Progenitor cell of endocrine pancreas (in vitro differentiated cells): ENCODE data around the gene SUPT3H. TPM values are rescaled to one million over a fixed set of nuclear protein-coding genes. Genes with fewer than 3 reads are reported as not detected.

Experiments
- DNase-seq: peaks from one replicate; pipeline ENCODE4 v3.0.0; 2021; ENCODE audit warnings: low spot score; ENCODE audit not compliant: unreplicated experiment
- H3K27ac Mint-ChIP-seq: 2 replicates; pipeline ENCODE4 v1.8.0; 2021; ENCODE audit warnings: mild to moderate bottlenecking, moderate library complexity, mixed read lengths
- H3K27me3 Mint-ChIP-seq: 2 replicates; pipeline ENCODE4 v1.8.0; 2021; ENCODE audit warnings: mixed read lengths
- H3K36me3 Mint-ChIP-seq: 2 replicates; pipeline ENCODE4 v1.8.0; 2022; ENCODE audit warnings: mixed read lengths; ENCODE audit not compliant: insufficient read depth
- H3K4me1 Mint-ChIP-seq: 2 replicates; pipeline ENCODE4 v1.8.0; 2021; ENCODE audit warnings: low read depth, mixed read lengths
- H3K4me3 Mint-ChIP-seq: 2 replicates; pipeline ENCODE4 v1.8.0; 2021; ENCODE audit warnings: low read depth, mild to moderate bottlenecking, moderate library complexity, mixed read lengths
- H3K9me3 Mint-ChIP-seq: 2 replicates; pipeline ENCODE4 v1.8.0; 2021; ENCODE audit warnings: low read depth, mixed read lengths
- CTCF ChIP-seq: fragments of 200-600 bp; sonication (generic); IDR thresholded peaks from one replicate; pipeline ENCODE4 v1.5.0; 2021; ENCODE audit warnings: antibody characterized with exemption, mild to moderate bottlenecking; ENCODE audit not compliant: unreplicated experiment
- total RNA-seq: library from RNA; stranded (reverse); gene quantifications from 2 replicates; pipeline ENCODE4 v1.2.1, GENCODE V29; 2021

The SUPT3H gene
- total RNA-seq, 1 donor from 2014 or later = 40.5 TPM

DNA sequence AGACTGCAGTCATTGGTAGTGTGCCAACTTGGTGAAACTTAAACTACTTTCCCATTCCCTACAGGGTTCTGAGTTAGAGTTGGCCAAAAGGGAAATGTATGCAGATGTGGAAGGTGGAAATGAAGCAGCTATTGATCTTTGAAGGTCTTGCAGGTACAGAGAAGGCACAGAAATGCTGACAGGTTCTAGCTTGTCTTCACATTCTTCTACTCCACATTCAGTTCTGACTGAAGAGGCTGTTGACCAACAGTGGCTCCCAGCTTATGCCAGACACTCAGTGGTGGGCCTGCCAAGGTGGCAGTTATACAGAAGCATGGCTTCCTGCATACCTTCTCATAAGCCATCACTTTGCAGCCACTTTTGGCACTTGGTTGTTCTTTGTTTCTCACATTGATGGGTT lies 566.3 kb downstream of the SUPT3H start:
- Mint-ChIP-seq H3K36me3 (peaks cover under 1% of the 10 kb centered on the region), H3K9me3 (peaks cover 1% of the 10 kb centered on the region), H3K27me3 (no peaks in the 10 kb centered on the region), H3K4me3 (no peak overlapping the region), H3K4me1 (peaks cover 6% of the 10 kb centered on the region), H3K27ac (no peak overlapping the region)
- no peak for TF ChIP-seq CTCF
- no peak for DNase-seq

DNA sequence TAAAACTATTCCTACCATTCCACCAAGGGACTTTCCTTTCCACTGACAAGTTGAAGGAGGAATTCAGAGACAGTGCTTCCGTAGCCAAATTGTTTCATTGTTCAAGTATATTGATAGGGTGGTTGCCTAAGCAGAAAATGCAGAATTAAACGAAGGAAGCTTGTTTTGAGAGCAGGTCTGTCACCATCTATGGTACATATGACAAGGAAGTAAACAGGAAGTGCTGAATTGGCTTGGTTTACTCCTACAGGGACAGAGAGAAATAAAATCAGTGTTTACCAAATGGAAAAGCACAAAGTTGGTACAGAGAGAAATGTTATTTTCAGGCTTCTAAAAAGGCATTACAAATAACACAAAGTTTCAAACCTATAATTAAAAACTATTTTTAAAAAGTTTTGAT lies 568.5 kb downstream of the SUPT3H start:
- no peaks in the 10 kb centered on the region for H3K27me3 Mint-ChIP-seq
- H3K27ac Mint-ChIP-seq = no peak overlapping the region
- no peaks in the 10 kb centered on the region for H3K9me3 Mint-ChIP-seq
- DNase-seq = no peak
- H3K4me1 Mint-ChIP-seq = peaks cover 10% of the 10 kb centered on the region
- H3K4me3 Mint-ChIP-seq = no peak overlapping the region
- no peak for TF ChIP-seq CTCF
- H3K36me3 Mint-ChIP-seq = no peaks in the 10 kb centered on the region

DNA sequence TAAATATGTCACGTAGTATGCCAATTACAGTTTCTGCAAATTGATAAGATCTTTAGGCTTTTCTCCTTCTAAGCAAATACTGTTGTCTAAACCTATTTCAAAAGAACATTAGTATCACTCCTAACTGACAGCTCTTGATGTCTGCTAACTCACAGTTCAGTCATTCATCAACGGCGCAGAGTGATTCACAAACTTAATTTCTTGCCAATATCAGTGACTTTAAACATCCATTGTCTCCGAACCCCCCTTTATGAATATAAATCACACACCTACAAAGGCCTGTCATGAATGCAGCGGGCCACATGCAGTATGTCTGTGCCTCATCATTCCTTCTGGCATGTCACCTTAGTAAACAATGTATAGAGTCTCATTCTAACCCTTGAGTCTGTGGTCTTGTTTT lies 569.6 kb downstream of the SUPT3H start:
- Mint-ChIP-seq H3K4me3 (no peak overlapping the region), H3K9me3 (no peaks in the 10 kb centered on the region), H3K27ac (no peak overlapping the region), H3K27me3 (no peaks in the 10 kb centered on the region), H3K4me1 (peaks cover 10% of the 10 kb centered on the region), H3K36me3 (no peaks in the 10 kb centered on the region)
- DNase-seq = no peak
- no peak for TF ChIP-seq CTCF

GRCh38 chr6:44806656-44807055 lies 571.1 kb downstream of the SUPT3H start:
- peaks cover 10% of the 10 kb centered on the region for H3K4me1 Mint-ChIP-seq
- DNase-seq = no peak
- no peak overlapping the region for H3K4me3 Mint-ChIP-seq
- no peaks in the 10 kb centered on the region for H3K36me3 Mint-ChIP-seq
- TF ChIP-seq CTCF = no peak
- H3K9me3 Mint-ChIP-seq = no peaks in the 10 kb centered on the region
- H3K27me3 Mint-ChIP-seq = no peaks in the 10 kb centered on the region
- H3K27ac Mint-ChIP-seq = no peak overlapping the region

DNA sequence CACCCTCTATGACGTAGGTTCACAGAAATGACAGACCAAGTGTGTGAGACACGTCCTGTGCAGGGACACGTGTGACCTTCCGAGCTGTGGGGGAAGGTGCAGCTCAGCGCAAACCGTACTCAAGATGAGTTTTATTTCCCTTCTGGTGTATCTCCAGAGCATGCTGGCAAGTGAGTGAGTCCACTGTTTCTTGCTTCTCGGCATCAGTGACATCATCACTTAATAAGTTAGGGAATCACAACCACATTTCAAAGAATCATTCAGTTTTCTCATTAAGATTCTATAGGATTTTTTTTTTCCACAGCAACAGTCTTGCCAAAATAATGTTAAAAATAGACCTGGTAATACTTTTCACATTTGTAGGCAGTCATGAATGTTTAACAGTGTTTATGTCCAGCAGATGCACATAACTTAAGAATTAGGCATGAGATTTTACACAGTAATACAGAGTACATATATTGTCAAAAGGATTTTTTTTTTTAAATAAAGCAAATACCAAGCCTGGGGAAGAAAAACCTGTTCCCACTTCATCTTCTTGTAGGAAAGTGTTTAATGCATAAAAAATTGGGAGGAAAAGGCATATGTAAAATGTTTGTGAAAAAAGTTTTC lies 572.4 kb downstream of the SUPT3H start:
- H3K4me3 Mint-ChIP-seq = no peak overlapping the region
- DNase-seq = no peak
- peaks cover 13% of the 10 kb centered on the region for H3K4me1 Mint-ChIP-seq
- H3K36me3 Mint-ChIP-seq = no peaks in the 10 kb centered on the region
- no peak overlapping the region for H3K27ac Mint-ChIP-seq
- no peak for TF ChIP-seq CTCF
- peaks cover 5% of the 10 kb centered on the region for H3K27me3 Mint-ChIP-seq
- H3K9me3 Mint-ChIP-seq = no peaks in the 10 kb centered on the region
